ENCODE data around the gene RAP1GAP2.

DNA sequence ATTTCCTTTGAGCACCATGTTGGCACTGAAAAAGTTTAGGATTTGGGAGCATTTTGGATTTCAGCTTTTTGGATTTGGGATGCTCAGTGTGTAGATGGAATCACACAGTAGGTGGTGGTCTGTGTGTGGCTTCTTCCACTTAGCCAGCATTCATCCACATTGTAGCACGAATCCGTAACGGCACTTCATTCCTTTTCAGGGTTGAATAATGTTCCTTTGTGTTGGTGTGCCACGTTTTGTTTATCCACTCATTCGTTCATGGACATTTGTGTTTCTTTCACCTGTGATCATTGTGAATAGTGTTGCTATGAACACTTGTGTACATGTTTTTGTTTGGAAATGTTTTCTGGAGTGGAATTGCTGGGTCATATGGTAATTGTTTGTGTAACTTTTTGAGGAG is 85.1 kb downstream of the RAP1GAP2 start:
- no peak for TF ChIP-seq POLR2AphosphoS5 (IDR thresholded peaks at IDR 0.05; ENCODE audit: low read depth, low read length)
- no peak for TF ChIP-seq PAX5 (IDR thresholded peaks at IDR 0.05; ENCODE audit: insufficient read depth, low read length, severe bottlenecking)
- TF ChIP-seq TAF1 (IDR thresholded peaks at IDR 0.05; ENCODE audit: low read depth, low read length) = no peak
- TF ChIP-seq POLR2A (IDR thresholded peaks at IDR 0.05; ENCODE audit: low read depth, low read length) = no peak
